GM19240 (cell line): ENCODE results near the gene ACTL6A.
A peak's percentile ranks its signal among the peaks of the same experiment; 100 is the strongest.

Experiments used
- DNase-seq: peaks from one replicate; pipeline ENCODE4 v3.0.0; 2011; ENCODE audit warnings: low spot score; ENCODE audit not compliant: insufficient read length

The ACTL6A gene

DNA sequence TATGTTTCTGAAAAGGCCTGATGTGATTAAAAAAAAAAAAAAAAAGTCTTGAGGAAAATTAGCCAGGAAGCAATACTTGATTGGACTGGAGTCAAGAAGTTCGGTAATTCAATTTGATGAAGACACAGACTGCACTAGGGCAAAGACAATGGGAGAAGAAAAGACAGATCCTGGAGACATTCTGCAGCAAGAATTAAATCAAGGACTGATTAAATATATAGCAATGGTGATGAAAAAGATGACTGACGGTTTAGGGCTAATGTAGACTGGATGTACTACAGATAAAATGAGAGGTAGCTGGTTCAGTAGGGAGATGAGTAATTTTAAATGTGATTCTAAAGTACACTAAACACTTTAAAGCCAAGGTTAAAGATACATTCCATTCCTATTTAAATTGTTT lies 27.9 kb downstream of the ACTL6A start:
- DNase-seq, result no peak

DNA sequence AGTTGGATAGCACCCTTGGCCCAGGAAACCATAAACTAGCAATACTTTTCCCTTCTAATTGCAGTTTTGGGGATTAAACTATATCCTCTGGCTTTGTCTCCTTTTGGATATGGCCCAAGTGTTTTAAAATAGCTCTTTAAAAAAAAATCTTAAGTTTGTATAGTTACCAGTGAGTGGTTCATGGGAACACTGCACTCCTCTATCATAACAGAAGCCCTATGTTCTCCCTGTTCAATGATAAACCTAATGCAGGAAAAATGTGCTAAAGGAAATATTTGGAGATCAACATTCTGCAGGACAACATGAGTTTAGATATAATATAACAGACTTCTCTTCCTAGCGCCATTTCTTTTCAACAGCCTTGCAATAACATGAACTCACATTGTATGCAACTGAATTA lies 28.6 kb downstream of the ACTL6A start:
- DNase-seq, result no peak

DNA sequence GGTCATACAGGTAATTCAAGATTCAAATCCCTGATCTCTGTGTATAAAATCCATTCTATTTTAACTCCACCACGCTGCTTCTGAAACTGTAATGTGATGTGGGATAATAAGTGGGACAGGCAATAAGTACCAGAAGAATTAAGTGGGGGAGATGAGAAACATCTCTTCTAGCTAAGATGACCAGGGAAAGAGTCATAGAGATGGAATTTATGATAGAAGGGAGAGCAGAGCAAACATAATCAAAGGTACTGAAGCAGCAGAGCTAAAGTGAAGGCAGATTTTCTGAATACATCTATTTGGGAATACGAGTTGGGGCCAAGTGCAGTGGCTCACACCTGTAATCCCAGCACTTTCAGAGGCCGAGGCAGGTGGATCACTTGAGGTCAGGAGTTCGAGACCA lies 36.8 kb downstream of the ACTL6A start:
- DNase-seq, result no peak

DNA sequence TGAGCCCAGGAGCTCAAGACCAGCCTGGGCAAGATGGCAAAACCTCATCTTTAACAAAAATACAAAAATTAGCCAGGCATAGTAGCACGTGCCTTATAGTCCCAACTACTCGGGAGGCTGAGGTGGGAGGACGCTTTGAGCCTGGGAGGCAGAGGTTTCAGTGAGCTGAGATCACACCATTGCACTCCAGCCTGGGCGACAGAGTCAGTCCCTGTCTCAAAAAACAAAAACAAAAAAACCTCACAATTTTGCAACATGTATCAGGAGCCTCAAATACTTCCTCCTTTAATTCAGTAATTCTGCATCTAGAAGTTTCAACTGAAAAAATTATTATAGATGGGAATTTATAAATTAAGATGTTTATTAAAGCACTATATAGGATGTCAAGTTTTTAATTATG lies 40.6 kb downstream of the ACTL6A start:
- no peak for DNase-seq

DNA sequence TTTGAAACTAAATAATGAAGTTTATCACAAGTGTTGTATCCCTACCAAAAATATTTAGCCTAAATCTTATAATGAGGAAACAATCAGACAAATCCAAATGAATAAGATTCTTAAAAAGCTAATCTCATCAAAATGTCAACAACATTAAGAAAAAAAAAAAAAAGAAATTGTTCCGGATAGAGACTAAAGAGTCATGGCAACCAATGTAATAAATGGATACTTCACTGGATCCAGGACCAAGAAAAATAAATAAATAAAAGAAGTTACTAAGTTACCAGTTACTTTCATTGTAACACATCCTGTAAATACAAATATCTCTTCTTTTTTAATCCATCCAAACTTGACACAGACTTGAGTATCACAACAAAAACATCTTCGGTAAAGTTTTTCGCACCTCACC lies 41.1 kb downstream of the ACTL6A start:
- no peak for DNase-seq

DNA sequence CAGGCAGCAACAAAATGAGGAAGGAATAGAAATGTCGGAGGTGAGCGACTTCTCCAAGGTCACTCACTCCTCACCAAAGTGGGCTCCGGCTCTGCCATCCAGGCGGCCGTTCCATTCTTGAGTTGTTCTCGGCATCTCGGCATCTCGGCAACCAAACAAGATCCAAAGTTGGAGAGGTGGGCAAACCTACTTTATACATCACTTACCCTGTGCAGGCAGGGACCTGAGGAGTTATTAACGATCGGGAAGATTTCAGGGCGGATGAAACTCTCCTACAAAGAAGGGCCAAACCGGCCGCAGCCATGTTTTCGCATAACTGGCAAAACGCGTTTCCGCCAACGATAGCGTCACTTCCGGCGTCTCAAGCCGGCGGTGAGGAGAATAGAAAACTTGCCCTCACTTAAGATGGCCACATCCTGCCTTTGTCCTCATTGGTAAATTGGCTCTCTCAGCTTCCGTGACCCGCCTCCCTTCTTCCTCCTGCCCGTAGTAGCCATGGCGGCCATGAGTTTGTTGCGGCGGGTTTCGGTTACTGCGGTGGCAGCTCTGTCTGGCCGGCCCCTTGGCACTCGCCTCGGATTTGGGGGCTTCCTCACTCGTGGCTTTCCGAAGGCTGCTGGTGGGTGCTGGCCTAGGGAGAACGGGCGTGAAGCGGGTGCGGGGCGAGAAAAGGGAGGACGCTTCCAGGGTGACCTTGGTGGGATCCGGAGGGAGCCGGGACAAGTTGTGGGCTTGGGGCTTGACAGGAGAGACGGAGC lies 41.8 kb downstream of the ACTL6A start, which contains the start of the genes MRPL47 and NDUFB5:
TSS of gene MRPL47 (minus strand) at position 318 of the 758 bp plus-strand sequence. CDS start at position 304, 14 bp downstream.
TSS of gene NDUFB5 (plus strand) at position 474 of the 758 bp plus-strand sequence. CDS start at position 496, 22 bp downstream.
- peak; percentile 71 for DNase-seq

DNA sequence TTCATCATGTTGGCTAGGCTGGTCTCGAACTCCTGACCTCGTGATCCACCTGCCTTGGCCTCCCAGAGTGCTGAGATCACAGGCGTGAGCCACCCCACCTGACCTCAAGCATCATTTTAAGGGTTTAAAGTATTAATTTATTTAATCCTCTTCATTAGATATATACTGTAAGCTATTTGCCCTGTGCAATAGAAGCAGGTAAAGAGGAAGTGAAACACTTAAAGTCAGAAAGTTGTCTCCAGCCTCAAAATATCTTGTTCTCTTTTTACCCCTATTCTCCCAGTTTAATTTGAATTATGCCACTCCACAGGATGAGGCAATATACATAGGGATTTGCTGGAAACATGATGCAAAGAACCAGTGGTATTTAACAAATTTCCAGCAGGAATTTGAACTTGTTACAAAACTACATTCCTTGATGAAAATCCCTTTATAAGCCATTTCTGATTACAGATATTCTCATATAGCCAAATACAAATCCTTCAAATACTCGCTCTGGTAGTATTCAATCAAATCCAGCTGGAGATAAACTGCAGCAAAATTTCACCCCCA lies 43.9 kb downstream of the ACTL6A start:
- no peak for DNase-seq

DNA sequence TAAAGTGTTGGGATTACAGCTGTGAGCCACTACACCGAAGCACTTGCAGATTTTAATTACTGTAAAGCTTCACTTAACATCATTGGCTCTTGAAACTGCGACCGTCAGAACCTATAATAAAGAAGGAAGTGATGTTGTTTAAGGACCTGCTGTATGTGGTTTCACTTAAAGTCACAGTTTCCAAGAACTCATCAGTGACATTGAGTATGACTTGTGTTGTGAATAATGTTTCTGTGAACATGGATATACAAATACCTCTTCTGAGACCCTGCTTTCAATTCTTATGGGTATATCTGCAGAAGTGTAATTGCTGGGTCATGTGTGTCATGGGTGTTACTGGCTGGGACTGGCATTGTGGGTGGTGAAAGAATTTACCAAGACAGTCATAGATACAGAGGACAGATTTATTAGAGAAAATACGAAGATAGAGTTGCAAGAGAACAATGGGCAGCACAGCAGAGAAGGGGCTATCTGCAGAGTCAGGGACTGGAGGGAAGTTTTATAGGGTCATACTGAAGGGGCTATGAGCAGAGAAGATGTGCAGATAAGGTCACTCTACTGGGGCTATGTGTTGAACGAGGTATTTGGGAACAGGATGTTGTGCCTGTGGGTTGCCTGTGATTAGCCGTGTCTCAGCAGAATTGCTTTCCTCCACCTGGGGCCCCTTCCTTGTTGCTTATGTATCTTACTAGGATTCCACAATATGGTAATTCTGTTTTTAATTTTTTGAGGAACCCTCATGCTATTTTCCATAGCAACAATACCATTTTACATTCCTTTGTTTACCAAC lies 46.4 kb downstream of the ACTL6A start:
- no peak for DNase-seq

DNA sequence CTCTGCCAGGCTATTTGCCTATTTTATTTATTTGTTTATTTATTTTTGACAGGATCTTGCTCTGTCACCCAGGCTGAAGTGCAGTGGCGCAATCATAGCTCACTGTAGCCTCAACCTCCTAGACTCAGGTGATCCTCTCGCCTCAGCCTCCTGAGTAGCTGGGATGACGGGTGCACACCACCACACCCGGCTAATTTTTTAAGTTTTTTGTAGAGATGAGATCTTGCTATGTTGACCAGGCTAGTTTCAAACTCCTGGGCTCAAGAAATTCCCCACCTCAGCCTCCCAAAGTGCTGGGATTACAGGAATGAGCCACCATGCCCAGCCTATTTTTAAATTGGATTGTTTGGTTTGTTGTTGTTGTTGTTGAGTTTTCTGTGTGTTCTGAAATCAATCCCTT lies 47.3 kb downstream of the ACTL6A start:
- DNase-seq, result no peak

DNA sequence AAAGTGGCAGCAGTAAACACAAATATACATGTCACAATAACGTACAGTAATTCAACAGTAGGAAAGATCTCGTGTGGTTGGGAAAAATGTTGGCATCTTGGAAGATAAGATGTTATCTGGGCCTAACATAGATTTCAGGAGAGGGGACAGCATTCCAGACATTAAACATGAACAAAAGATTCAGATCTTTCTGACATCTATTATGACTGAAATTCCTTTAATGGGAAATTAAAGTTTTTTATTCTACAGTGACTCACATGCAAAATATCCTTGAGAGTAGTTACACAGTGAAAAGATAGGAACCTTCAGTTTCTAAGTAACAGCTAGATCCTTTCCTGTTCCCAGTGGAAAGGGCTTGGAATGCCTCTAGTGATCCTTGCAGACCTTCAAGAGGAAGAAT lies 51.1 kb downstream of the ACTL6A start:
- no peak for DNase-seq

DNA sequence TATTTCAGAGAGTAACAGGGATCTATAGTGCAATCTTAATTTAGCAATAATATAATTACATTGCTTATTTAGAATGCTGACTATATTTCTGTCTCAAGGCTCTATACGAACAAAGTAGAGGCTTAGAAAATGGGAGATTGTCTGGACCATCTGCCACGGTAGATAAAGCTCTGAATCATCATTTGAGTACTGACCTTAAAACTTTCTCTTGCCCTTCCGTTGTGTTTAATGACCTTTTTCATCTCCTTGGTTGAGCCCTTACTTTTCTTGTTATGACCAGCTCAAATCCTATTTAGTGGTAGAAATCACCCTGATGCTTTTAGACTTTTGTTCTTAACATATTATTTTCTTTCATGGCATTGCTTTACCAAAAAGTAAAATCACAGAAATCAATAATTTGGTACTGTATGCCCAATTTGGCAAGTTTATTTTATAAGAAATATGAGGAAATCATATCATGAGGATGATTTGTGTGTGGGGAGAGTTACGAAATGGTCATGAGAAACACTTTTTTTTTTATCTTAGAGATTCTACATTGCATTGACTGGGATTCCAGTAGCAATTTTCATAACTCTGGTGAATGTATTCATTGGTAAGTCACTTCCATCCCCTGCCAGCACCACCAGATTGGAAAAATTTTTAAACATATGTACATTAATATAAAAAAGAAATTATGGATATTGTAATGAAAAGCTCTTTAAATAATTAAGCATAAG lies 52.9 kb downstream of the ACTL6A start:
- no peak for DNase-seq

DNA sequence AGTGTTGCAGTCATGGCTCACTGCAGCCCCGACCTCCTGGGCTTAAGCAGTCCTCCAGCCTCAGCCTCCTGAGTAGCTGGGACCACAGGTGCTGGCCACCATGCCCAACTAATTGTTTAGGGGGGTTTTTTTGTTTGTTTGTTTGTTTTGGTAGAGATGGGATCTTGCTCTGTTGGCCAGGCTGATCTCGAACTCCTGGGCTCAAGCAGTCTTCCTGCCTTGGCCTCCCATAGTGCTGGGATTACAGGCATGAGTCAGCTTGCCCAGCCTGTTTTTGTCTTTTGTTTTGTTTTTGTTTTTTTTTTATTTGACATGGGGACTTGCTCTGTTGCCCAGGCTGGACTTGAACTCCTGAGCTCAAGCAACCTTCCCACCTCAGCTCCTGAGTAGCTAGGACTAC lies 59.3 kb downstream of the ACTL6A start:
- no peak for DNase-seq

DNA sequence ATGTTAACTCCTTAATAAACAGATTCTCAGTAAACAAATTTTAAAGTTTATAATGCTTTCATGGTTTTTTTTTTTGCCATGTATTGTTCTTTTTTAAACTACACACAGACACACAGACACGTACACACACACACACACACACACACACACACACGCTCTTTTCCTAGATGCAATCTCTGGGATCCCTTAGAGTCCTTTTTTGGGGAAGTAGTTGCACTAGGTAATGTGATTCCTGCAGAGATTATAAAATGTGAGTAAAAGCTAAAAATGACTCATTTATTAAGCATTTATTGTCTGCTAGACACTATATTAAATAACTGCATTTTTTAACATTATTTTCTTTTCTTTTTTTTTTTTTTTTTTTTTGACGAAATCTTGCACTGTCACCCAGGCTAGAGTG lies 61.7 kb downstream of the ACTL6A start:
- DNase-seq, result no peak

DNA sequence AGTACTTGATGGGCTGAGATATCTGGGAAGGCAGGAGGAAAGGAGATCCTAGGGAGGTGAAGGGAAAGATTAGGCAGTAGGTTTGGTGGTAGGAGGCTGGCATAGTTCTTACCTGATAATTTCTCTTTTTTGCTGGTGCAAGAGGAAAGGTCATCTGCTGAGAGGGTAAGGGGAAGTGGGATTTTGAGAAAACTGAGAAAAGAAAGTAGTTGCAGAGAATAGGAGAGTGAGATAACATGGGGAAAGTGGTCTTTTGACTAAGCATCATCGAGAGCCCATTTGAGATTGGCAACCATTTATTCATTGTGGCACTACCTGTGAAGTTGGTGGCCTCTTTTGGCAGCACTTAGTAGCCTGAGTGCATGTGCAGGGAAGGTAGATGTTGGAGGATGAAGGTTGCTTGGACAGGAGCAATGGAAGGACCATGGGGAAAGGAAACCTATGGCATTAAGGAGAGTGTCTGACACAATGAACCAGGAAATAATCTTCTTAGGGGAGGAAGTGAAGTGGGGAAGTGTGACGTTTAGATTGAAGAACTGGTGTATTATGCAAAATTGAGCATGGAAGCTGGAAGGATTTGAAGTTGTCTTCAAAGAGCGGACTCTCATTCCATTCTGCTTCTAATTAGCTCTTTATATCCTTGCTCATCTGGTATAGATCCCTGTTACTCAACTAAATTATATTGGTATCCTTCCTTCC lies 68.2 kb downstream of the ACTL6A start:
- no peak for DNase-seq
